NCI-H226 (cell line): Measurements from ENCODE around the gene GHR.

ENCODE experiments used
- DNase-seq: peaks from one replicate; pipeline ENCODE4 v3.0.0-alpha.2; 2015

Gene GHR

GRCh38 chr5:42467572-42467971, 44.3 kb downstream of the GHR start:
- DNase-seq = no peak

GRCh38 chr5:42467981-42468524, 44.8 kb downstream of the GHR start:
- DNase-seq = no peak

GRCh38 chr5:42483472-42484154, 60.4 kb downstream of the GHR start:
- DNase-seq = no peak

- no peak for DNase-seq
Measured at GRCh38 chr5:42487077-42487476, 63.8 kb downstream of the GHR start.

GRCh38 chr5:42487821-42488220, 64.6 kb downstream of the GHR start:
- DNase-seq = no peak

GRCh38 chr5:42490831-42491230, 67.6 kb downstream of the GHR start:
- DNase-seq = no peak

GRCh38 chr5:42491699-42492098, 68.5 kb downstream of the GHR start:
- DNase-seq = no peak

- DNase-seq = no peak
Measured at GRCh38 chr5:42492974-42493373, 69.7 kb downstream of the GHR start.

- DNase-seq = peak; percentile 89
Measured at GRCh38 chr5:42494414-42494813, 71.2 kb downstream of the GHR start.

GRCh38 chr5:42495914-42496313, 72.7 kb downstream of the GHR start:
- DNase-seq = peak; percentile 56

- DNase-seq = no peak
Measured at GRCh38 chr5:42496397-42497156, 73.3 kb downstream of the GHR start.

GRCh38 chr5:42498000-42498399, 74.8 kb downstream of the GHR start:
- DNase-seq = no peak

- no peak for DNase-seq
Measured at GRCh38 chr5:42499016-42499415, 75.8 kb downstream of the GHR start.

- no peak for DNase-seq
Measured at GRCh38 chr5:42500003-42500599, 76.9 kb downstream of the GHR start.

GRCh38 chr5:42502613-42503470, 79.6 kb downstream of the GHR start:
- DNase-seq = no peak

GRCh38 chr5:42506662-42507061, 83.4 kb downstream of the GHR start:
- DNase-seq = no peak

- no peak for DNase-seq
Measured at GRCh38 chr5:42507451-42508097, 84.3 kb downstream of the GHR start.

GRCh38 chr5:42513246-42513645, 90.0 kb downstream of the GHR start:
- DNase-seq = no peak

GRCh38 chr5:42514754-42515153, 91.5 kb downstream of the GHR start:
- DNase-seq = no peak

- no peak for DNase-seq
Measured at GRCh38 chr5:42515504-42515903, 92.3 kb downstream of the GHR start.

- no peak for DNase-seq
Measured at GRCh38 chr5:42516282-42517042, 93.2 kb downstream of the GHR start.

GRCh38 chr5:42517164-42517563, 93.9 kb downstream of the GHR start:
- DNase-seq = no peak
